Type B pancreatic cell (in vitro differentiated cells): ENCODE data around the gene SEC23A. TPM values are rescaled to one million over a fixed set of nuclear protein-coding genes. Genes with fewer than 3 reads are reported as not detected.
"Not testable (repeated sequence)": the region's sequence is repeated elsewhere in the genome, so short reads cannot be mapped to it uniquely, and the experiment has no call there.

Experiments used
- DNase-seq: peaks from one replicate; pipeline ENCODE4 v3.0.0; 2021; ENCODE audit warnings: mixed read lengths; ENCODE audit not compliant: unreplicated experiment; ENCODE audit errors: extremely low spot score
- H3K27ac Mint-ChIP-seq: 2 replicates; pipeline ENCODE4 v1.8.0; 2021; ENCODE audit warnings: mild to moderate bottlenecking, mixed read lengths
- H3K27me3 Mint-ChIP-seq: 2 replicates; pipeline ENCODE4 v1.8.0; 2021; ENCODE audit warnings: mixed read lengths
- H3K36me3 Mint-ChIP-seq: 2 replicates; pipeline ENCODE4 v1.8.0; 2021; ENCODE audit warnings: mixed read lengths
- H3K4me1 Mint-ChIP-seq: one replicate; pipeline ENCODE4 v1.8.0; 2021; ENCODE audit warnings: mixed read lengths; ENCODE audit not compliant: unreplicated experiment
- H3K4me3 Mint-ChIP-seq: 2 replicates; pipeline ENCODE4 v1.8.0; 2021; ENCODE audit warnings: mild to moderate bottlenecking, mixed read lengths
- H3K9me3 Mint-ChIP-seq: 2 replicates; pipeline ENCODE4 v1.8.0; 2021; ENCODE audit warnings: mixed read lengths
- total RNA-seq: library from RNA; stranded (reverse); gene quantifications from 2 replicates; pipeline ENCODE4 v1.2.1, GENCODE V29; 2021; ENCODE audit warnings: low replicate concordance
- TF ChIP-seq, protein P1 (sequence below): fragments of 200-600 bp; sonication (generic); conservative IDR thresholded peaks from 2 replicates; pipeline ENCODE4 v1.5.0; 2021; ENCODE audit warnings: antibody characterized with exemption, mild to moderate bottlenecking

The SEC23A gene
- total RNA-seq, 1 donor from 2014 or later = 84.8 TPM

DNA sequence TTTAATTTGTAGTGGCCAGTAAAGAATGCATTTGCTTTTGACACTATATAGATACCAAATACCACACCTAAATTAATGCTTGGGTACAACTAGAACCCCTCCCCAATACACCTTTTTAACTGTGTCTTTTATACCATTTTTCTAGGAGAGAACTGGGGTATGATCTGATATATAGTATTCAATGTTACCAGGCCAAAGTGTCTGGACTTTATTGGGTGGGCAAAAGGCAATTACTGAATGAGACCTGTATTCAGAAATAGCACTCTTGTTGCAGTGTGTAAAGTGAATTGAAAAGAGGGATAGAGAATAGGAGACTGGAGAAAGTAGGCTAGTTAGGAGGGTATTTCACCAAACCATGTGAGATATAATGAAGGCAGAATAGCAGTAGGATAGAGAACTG, 74.4 kb downstream of the SEC23A start:
- no peaks in the 10 kb centered on the region for H3K27me3 Mint-ChIP-seq
- no peak for DNase-seq
- peaks cover 22% of the 10 kb centered on the region for H3K36me3 Mint-ChIP-seq
- H3K27ac Mint-ChIP-seq = no peak overlapping the region
- no peaks in the 10 kb centered on the region for H3K9me3 Mint-ChIP-seq
- H3K4me3 Mint-ChIP-seq = no peak overlapping the region
- TF ChIP-seq, protein P1, sequence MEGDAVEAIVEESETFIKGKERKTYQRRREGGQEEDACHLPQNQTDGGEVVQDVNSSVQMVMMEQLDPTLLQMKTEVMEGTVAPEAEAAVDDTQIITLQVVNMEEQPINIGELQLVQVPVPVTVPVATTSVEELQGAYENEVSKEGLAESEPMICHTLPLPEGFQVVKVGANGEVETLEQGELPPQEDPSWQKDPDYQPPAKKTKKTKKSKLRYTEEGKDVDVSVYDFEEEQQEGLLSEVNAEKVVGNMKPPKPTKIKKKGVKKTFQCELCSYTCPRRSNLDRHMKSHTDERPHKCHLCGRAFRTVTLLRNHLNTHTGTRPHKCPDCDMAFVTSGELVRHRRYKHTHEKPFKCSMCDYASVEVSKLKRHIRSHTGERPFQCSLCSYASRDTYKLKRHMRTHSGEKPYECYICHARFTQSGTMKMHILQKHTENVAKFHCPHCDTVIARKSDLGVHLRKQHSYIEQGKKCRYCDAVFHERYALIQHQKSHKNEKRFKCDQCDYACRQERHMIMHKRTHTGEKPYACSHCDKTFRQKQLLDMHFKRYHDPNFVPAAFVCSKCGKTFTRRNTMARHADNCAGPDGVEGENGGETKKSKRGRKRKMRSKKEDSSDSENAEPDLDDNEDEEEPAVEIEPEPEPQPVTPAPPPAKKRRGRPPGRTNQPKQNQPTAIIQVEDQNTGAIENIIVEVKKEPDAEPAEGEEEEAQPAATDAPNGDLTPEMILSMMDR = no peak
- H3K4me1 Mint-ChIP-seq = peaks cover 13% of the 10 kb centered on the region

DNA sequence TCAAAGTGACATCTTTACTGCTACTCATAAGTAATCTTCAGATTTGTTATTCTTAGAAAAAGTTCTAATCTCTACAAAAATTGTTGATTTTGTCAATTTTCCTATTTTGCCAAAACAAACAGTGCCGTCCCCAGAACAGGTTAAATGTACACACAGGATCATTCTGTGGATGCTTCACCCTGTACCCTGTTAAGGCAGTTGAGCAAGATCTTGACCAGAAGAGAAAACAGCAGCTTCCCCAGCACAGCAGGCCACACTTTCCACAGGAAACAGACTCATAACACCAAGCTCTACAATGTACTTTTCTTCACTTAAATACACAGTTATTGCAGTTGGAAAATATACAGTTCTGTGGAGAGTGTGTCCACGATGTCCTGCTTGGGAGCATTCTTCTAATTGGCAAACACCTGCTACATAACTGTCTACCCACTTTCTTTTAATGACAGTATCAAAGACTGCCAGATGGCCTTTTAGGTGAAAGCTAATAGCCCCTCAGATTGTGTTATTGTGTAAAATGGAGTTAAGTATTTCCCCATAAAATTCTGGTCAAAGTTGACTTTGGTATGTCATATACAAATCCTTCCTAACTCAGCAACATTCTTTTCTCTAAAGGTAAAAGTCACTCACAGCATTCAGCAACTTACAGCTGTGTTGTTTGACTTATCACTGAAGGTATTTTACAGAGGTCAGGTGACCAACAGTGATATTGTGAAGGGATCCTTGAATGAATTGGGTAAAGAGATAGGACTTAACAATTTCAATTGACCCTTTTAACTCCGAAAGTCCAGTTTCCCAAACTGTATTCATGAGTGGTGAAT, 77.0 kb downstream of the SEC23A start:
- Mint-ChIP-seq H3K36me3 (peaks cover 21% of the 10 kb centered on the region), H3K27me3 (no peaks in the 10 kb centered on the region), H3K4me1 (peaks cover 13% of the 10 kb centered on the region), H3K27ac (no peak overlapping the region), H3K9me3 (no peaks in the 10 kb centered on the region), H3K4me3 (no peak overlapping the region)
- no peak for DNase-seq
- TF ChIP-seq, protein P1 = no peak

DNA sequence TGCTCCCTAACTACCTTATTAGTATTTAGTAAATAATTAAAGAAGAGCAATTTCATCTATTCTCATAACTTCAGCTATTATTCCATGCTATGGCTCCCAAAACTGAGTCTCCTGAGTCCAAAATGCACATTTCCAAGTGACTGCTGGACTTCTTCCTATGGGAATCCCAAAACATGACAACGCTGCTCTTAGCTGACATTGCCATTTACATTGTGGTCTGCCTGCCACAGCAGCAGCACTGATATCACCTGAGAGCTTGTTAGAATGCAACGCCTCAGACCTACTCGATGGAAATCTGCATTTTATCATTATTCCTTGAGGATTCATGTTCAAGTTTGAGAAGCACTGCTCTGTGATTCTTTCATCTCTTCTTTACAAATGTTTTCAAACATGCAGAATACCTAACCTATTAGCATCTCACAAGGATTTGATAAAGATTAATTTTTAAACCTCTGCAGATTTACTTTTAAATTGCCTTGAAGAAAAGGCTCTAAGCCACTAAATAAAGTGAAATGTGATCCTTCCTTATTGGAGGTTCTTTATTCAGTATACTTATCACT, 77.7 kb downstream of the SEC23A start:
- Mint-ChIP-seq H3K27me3 (no peaks in the 10 kb centered on the region), H3K36me3 (peaks cover 15% of the 10 kb centered on the region), H3K27ac (no peak overlapping the region), H3K4me1 (peaks cover 13% of the 10 kb centered on the region), H3K9me3 (no peaks in the 10 kb centered on the region), H3K4me3 (no peak overlapping the region)
- no peak for DNase-seq
- TF ChIP-seq, protein P1 = no peak

DNA sequence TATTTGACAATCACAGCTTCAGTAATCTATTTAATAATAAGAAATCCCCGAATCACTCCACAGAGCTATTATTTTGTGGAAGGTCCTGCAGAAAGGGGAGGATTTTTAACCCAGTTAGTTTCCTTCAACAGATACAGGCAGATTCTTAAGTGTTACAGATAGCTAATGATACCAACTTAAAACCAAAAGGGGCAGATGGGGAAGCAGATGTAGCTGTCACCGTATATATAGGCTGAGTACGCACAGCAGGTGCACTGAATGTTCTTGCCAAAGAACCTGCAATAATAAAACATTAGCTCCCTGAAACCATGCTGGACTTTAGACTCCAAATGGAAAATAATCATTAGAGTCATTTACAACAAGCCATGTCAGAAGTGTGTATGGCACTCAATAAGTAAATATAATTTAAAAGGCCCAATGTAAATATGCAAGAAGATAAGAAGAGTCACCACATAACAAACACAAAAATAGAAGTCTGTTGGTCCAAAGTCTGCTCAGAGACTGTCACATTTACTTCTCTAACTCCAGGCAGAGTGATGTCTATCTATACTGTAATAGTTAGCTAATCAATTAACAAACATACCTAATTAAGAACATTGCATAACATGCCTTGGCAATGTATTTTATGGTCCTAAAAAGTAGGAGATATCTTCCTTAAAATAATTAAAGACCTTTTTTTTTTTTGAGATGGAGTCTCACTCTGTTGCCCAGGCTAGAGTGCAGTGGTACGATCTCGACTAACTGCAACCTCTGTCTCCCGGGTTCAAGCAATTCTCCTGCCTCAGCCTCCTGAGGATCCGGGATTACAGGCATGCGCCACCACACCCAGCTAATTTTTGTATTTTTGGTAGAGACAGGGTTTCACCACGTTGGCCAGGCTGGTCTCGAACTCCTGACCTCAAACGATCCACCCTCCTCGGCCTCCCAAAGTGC, 78.8 kb downstream of the SEC23A start:
- Mint-ChIP-seq H3K36me3 (peaks cover 5% of the 10 kb centered on the region), H3K4me3 (no peak overlapping the region), H3K4me1 (peaks cover 13% of the 10 kb centered on the region), H3K27me3 (no peaks in the 10 kb centered on the region), H3K27ac (no peak overlapping the region), H3K9me3 (no peaks in the 10 kb centered on the region)
- DNase-seq = no peak
- TF ChIP-seq, protein P1 = no peak

DNA sequence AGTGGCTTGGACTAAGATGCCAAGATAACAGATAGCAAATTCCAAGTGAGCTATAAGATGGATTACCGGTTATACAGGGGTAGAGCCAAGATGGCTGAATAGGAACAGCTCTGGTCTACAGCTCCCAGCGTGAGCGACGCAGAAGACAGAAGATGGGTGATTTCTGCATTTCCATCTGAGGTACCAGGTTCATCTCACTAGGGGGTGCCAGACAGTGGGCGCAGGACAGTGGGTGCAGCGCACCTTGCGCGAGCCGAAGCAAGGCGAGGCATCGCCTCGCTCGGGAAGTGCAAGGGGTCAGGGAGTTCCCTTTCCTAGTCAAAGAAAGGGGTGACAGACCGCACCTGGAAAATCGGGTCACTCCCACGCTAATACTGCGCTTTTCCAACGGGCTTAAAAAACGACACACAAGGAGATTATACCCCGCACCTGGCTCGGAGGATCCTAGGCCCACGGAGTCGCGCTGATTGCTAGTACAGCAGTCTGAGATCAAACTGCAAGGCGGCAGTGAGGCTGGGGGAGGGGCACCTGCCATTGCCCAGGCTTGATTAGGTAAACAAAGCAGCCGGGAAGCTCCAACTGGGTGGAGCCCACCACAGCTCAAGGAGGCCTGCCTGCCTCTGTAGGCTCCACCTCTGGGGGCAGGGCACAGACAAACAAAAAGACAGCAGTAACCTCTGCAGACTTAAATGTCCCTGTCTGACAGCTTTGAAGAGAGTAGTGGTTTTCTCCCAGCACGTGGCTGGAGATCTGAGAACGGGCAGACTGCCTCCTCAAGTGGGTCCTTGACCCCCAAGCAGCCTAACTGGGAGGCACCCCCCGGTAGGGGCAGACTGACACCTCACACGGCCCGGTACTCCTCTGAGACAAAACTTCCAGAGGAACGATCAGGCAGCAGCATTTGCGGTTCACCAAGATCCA, 85.7 kb downstream of the SEC23A start:
- not testable (repeated sequence) for H3K27me3 Mint-ChIP-seq, H3K9me3 Mint-ChIP-seq, H3K4me1 Mint-ChIP-seq, DNase-seq, H3K36me3 Mint-ChIP-seq
- TF ChIP-seq, protein P1 = peak; percentile 58
- Mint-ChIP-seq H3K27ac (peak overlapping the region; percentile 61), H3K4me3 (peak overlapping the region; percentile 79)
